Natural killer cell (primary cell): Measurements from ENCODE around the gene CRB3. TPM values are rescaled to one million over a fixed set of nuclear protein-coding genes. Genes with fewer than 3 reads are reported as not detected.

Experiments used
- ATAC-seq, 3 donors: fragments of 150-1000 bp in 2 of 3; fragments of 200-7000 bp in 1 of 3; cut with Tn5 transposase; 1 replicate in 1 of 3; 2 replicates in 2 of 3; pipeline ENCODE4 v1.10.0; 2021; ENCODE audit warnings: mild to moderate bottlenecking in 2 of 3, moderate library complexity in 2 of 3
- DNase-seq, 2 donors: peaks; one replicate each; pipeline versions ENCODE4 v3.0.0 to v3.0.0-alpha.2; 2013 to 2021; ENCODE audit warnings: mixed read lengths in 1 of 2
- H3K27ac ChIP-seq: one replicate; pipeline ENCODE4 v1.5.1; 2013; ENCODE audit warnings: mild to moderate bottlenecking, low read length
- H3K27me3 ChIP-seq: one replicate; pipeline ENCODE4 v1.6.1; 2013; ENCODE audit warnings: low read length; ENCODE audit not compliant: control insufficient read depth, insufficient read depth
- H3K36me3 ChIP-seq: one replicate; pipeline ENCODE4 v1.6.1; 2013; ENCODE audit warnings: low read length; ENCODE audit not compliant: control insufficient read depth, insufficient read depth
- H3K4me1 ChIP-seq: one replicate; pipeline ENCODE4 v1.6.1; 2013; ENCODE audit warnings: low read length; ENCODE audit not compliant: control insufficient read depth, insufficient read depth
- H3K4me3 ChIP-seq: one replicate; pipeline ENCODE4 v1.5.1; 2013; ENCODE audit warnings: low read length
- H3K9me3 ChIP-seq: one replicate; pipeline ENCODE4 v1.6.1; 2013; ENCODE audit warnings: low read length; ENCODE audit not compliant: control insufficient read depth, insufficient read depth
- H3K27ac Mint-ChIP-seq, 2 donors: one replicate each; pipeline ENCODE4 v1.8.0; 2022; ENCODE audit warnings: mild to moderate bottlenecking in 2 of 2, mixed read lengths in 2 of 2, moderate library complexity in 1 of 2
- H3K27me3 Mint-ChIP-seq, 2 donors: one replicate each; pipeline ENCODE4 v1.8.0; 2022; ENCODE audit warnings: low read depth in 2 of 2, mixed read lengths in 2 of 2
- H3K36me3 Mint-ChIP-seq: one replicate; pipeline ENCODE4 v1.8.0; 2022; ENCODE audit warnings: mixed read lengths
- H3K4me1 Mint-ChIP-seq, 2 donors: one replicate each; pipeline ENCODE4 v1.8.0; 2022; ENCODE audit warnings: mixed read lengths in 2 of 2
- H3K4me3 Mint-ChIP-seq: one replicate; pipeline ENCODE4 v1.8.0; 2022; ENCODE audit warnings: mild to moderate bottlenecking, moderate library complexity, mixed read lengths
- H3K9me3 Mint-ChIP-seq, 2 donors: one replicate each; pipeline ENCODE4 v1.8.0; 2022; ENCODE audit warnings: mixed read lengths in 2 of 2
- WGBS: methylation state at CpG from one replicate; pipeline ENCODE4 v1.1.7; 2013; ENCODE audit warnings: missing lambda C conversion rate; ENCODE audit not compliant: insufficient coverage; 5-methylcytosine and 5-hydroxymethylcytosine counted together
- intact Hi-C: fragments of 100-400 bp; cut with micrococcal nuclease; formaldehyde crosslinking; loops from one replicate; pipeline ENCODE4 v1.14.2; 2022
- total RNA-seq, 4 donors: library from RNA; stranded (reverse); fragments of 120-200 nt in 1 of 4; gene quantifications; one replicate each; pipeline versions ENCODE4 v1.2.3 to v1.2.4, GENCODE V29; 2013 to 2022
- TF ChIP-seq, protein P1 (sequence below): fragments of 200-600 bp; IDR thresholded peaks from one replicate; pipeline ENCODE4 v1.8.0; 2022; ENCODE audit warnings: antibody characterized with exemption

CRB3 gene
- total RNA-seq, 3 donors from 2014 or later (not counting 1 experiment from before 2014, with no cell fraction given): 0.59 to 1.1 TPM; not detected in 1

DNA sequence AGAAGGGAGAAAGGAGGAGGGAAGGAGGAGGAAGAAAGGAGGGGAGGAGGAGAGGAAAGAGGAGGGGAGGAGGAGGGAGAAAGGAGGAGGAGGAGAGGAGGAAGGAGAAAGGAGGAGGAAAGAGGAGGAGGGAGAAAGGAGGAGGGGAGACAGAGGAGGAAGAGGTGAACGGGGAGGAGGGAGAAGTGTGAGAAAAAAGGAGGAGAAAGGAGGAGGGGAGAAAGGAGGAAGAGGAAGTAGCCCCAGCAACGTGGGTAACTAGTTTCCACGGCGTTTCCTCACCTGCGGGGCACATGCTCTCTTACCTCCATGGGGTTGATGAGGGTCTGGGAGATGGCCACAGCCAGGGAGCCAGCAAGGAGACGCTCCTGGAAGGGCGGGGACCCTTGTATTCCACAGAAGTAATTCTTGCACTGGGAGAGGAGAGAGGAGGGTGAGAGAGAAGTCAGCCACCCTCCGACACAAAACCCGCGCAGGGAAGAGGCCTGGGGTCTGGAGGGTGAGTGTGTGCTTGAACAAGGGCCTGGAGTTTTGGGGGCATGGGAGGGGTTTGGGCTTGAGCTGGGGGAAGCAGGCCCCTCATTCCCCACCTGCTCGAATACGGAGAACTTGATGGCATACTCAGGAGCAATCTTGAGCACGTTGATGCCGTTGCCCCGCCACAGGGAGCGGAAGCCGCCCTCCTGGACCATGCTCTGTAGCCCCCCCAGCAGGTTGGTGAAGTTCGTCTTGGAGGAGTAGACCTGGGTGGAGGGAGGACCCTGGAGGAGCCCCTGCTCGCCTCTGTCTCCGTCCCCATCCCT lies 34.5 kb upstream of the CRB3 start:
- no peak for ATAC-seq
- H3K9me3 ChIP-seq: no peaks in the 10 kb centered on the region
- H3K4me1 Mint-ChIP-seq: peaks cover 10 to 11% of the 10 kb centered on the region in 2 donors
- H3K4me1 ChIP-seq: peaks cover 11% of the 10 kb centered on the region
- H3K9me3 Mint-ChIP-seq: no peaks in the 10 kb centered on the region
- H3K4me3 ChIP-seq: no peak overlapping the region
- H3K36me3 ChIP-seq: no peaks in the 10 kb centered on the region
- H3K27ac Mint-ChIP-seq: no peak overlapping the region
- H3K27me3 ChIP-seq: no peaks in the 10 kb centered on the region
- no peak overlapping the region for H3K27ac ChIP-seq
- no peaks in the 10 kb centered on the region for H3K36me3 Mint-ChIP-seq
- WGBS: 66% methylated on average over 20 of the region's 20 CpGs
- peaks cover 0 to 6% of the 10 kb centered on the region in 2 donors for H3K27me3 Mint-ChIP-seq
- no peak overlapping the region for H3K4me3 Mint-ChIP-seq
- TF ChIP-seq, protein P1, sequence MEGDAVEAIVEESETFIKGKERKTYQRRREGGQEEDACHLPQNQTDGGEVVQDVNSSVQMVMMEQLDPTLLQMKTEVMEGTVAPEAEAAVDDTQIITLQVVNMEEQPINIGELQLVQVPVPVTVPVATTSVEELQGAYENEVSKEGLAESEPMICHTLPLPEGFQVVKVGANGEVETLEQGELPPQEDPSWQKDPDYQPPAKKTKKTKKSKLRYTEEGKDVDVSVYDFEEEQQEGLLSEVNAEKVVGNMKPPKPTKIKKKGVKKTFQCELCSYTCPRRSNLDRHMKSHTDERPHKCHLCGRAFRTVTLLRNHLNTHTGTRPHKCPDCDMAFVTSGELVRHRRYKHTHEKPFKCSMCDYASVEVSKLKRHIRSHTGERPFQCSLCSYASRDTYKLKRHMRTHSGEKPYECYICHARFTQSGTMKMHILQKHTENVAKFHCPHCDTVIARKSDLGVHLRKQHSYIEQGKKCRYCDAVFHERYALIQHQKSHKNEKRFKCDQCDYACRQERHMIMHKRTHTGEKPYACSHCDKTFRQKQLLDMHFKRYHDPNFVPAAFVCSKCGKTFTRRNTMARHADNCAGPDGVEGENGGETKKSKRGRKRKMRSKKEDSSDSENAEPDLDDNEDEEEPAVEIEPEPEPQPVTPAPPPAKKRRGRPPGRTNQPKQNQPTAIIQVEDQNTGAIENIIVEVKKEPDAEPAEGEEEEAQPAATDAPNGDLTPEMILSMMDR: no peak
- DNase-seq: no peak
- intact Hi-C loops: no loop called here

DNA sequence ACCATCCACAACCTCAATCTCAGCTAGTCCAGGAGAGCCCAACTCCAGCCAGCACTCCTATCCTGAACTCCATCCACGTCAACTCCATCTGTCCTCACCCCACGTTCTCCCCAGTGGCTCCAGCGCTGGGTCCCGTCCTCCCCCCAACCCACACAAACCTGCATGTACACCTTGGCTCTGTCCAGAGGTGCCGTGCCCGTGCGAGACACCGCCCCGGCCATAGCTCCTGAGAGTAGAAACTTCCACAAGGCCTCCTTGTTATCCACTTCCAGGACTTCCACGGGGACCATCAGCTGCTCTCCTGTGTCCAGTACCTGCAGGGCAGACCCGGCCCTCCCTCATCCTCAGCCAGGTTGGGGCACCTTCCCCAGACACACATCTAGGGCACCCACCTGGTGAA lies 32.2 kb upstream of the CRB3 start:
- Mint-ChIP-seq H3K4me1 (no peaks in the 10 kb centered on the region), H3K27me3 (peaks cover 0 to 4% of the 10 kb centered on the region in 2 donors), H3K27ac (no peak overlapping the region), H3K9me3 (no peaks in the 10 kb centered on the region), H3K4me3 (no peak overlapping the region), H3K36me3 (no peaks in the 10 kb centered on the region)
- no peak overlapping the region for H3K4me3 ChIP-seq
- DNase-seq (no peak), ATAC-seq (no peak)
- intact Hi-C loops: no loop called here
- H3K9me3 ChIP-seq: no peaks in the 10 kb centered on the region
- no peaks in the 10 kb centered on the region for H3K27me3 ChIP-seq
- 95% methylated on average over 11 of the region's 11 CpGs for WGBS
- H3K4me1 ChIP-seq: no peaks in the 10 kb centered on the region
- TF ChIP-seq, protein P1: no peak
- H3K27ac ChIP-seq: no peak overlapping the region
- no peaks in the 10 kb centered on the region for H3K36me3 ChIP-seq

DNA sequence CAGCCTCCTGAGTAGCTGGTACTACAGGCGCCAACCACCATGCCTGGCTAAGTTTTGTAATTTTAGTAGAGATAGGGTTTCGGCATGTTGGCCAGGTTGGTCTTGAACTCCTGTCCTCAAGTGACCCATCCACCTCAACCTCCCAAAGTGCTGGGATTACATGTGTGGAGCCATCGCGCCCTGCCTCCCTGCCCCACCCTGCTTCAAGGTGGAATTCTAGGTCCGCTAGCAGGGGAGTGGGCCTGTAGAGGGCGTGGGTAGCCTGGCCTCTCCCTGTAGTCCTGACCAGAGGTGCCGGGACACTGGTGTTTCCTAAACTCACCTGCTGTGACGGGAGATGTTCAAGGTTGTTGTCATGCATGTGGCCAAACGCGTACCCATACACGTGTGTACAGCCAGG lies 30.9 kb upstream of the CRB3 start:
- ATAC-seq (no peak), DNase-seq (no peak)
- Histone ChIP-seq H3K4me1 (no peaks in the 10 kb centered on the region), H3K36me3 (no peaks in the 10 kb centered on the region), H3K9me3 (no peaks in the 10 kb centered on the region), H3K27ac (no peak overlapping the region), H3K27me3 (no peaks in the 10 kb centered on the region), H3K4me3 (no peak overlapping the region)
- Mint-ChIP-seq H3K4me3 (no peak overlapping the region), H3K36me3 (no peaks in the 10 kb centered on the region), H3K4me1 (no peaks in the 10 kb centered on the region), H3K27me3 (peaks cover 0 to 4% of the 10 kb centered on the region in 2 donors), H3K27ac (no peak overlapping the region), H3K9me3 (no peaks in the 10 kb centered on the region)
- intact Hi-C loops: no loop called here
- WGBS: 89% methylated on average over 10 of the region's 11 CpGs
- TF ChIP-seq, protein P1: no peak

DNA sequence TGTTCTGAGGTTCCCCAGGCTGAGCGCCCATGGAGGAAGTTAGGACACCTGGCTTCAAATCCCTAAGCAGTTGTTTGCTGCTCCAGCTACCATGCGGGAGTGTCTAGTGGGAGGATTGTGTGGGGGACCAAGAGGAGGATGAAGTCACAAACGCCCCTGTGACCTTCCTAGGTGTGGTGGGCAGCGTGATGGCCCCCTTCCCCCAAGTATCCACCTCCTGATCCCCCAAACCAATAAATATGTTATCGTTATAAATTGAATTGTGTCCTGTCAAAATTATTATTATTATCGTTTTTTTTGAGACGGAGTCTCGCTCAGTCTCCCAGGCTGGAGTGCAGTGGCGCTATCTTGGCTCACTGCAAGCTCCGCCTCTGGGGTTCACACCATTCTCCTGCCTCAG lies 30.4 kb upstream of the CRB3 start, which contains the start of gene SLC25A41:
TSS of gene SLC25A41 (minus strand) at position 101 of the 400 bp plus-strand sequence. CDS start at position 31, 70 bp downstream.
- H3K27ac ChIP-seq: no peak within 1 kb of the TSS
- no peaks in the 10 kb centered on the region for H3K27me3 ChIP-seq
- peaks cover 0 to 4% of the 10 kb centered on the region in 2 donors for H3K27me3 Mint-ChIP-seq
- no peaks in the 10 kb centered on the region for H3K9me3 ChIP-seq
- intact Hi-C loops: no loop called here
- no peaks in the 10 kb centered on the region for H3K36me3 ChIP-seq
- TF ChIP-seq, protein P1: no peak
- no peak within 1 kb of the TSS for H3K4me3 ChIP-seq
- 96% methylated on average over 8 of the region's 10 CpGs for WGBS
- H3K9me3 Mint-ChIP-seq: no peaks in the 10 kb centered on the region
- H3K4me1 ChIP-seq: no peaks in the 10 kb centered on the region
- no peak within 1 kb of the TSS for H3K27ac Mint-ChIP-seq
- no peak for ATAC-seq
- DNase-seq: no peak
- no peaks in the 10 kb centered on the region for H3K4me1 Mint-ChIP-seq
- no peak within 1 kb of the TSS for H3K4me3 Mint-ChIP-seq
- no peaks in the 10 kb centered on the region for H3K36me3 Mint-ChIP-seq
